ENCODE results near the gene ASIC3.

DNA sequence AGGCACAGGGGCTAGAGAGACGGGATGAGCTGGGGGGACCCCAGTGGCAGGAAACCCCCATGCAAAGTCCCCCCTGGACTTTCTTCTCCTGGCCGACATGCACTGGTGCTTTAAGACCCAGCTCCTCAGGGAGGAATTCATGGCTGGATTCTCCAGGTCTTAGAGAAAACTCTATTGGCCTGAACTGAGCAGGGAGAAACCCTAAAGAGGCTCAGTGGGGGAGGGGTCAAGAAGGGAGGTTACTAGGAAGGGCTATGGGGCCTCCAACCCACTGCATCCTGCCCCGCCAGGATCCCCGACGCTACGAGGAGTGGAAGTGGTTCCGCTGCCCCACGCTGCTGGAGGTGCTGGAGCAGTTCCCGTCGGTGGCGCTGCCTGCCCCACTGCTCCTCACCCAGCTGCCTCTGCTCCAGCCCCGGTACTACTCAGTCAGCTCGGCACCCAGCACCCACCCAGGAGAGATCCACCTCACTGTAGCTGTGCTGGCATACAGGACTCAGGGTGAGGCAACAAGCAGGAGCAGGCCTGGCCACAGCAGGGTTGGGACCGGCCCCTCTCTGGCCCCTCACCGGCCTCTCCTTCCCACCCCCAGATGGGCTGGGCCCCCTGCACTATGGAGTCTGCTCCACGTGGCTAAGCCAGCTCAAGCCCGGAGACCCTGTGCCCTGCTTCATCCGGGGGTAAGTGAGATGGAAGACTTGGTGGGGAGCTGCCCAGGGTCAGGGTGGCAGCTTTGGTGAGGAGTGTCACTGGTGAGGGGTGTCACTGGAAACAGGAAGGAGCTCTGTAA lies 37.8 kb upstream of the ASIC3 start:
- no peak for TF ChIP-seq CTCF (IDR thresholded peaks at IDR 0.05)
- TF ChIP-seq POLR2A (IDR thresholded peaks at IDR 0.05) = no peak
